HG03095 (cell line): ENCODE data around the gene S100A9.
"Not testable (repeated sequence)": the region's sequence is repeated elsewhere in the genome, so short reads cannot be mapped to it uniquely, and the experiment has no call there.

ENCODE experiments used
- ATAC-seq: cut with Tn5 transposase; IDR thresholded peaks from one replicate; pipeline ENCODE4 v1.9.1; 2021; ENCODE audit warnings: moderate library complexity; ENCODE audit not compliant: unreplicated experiment

S100A9 gene

DNA sequence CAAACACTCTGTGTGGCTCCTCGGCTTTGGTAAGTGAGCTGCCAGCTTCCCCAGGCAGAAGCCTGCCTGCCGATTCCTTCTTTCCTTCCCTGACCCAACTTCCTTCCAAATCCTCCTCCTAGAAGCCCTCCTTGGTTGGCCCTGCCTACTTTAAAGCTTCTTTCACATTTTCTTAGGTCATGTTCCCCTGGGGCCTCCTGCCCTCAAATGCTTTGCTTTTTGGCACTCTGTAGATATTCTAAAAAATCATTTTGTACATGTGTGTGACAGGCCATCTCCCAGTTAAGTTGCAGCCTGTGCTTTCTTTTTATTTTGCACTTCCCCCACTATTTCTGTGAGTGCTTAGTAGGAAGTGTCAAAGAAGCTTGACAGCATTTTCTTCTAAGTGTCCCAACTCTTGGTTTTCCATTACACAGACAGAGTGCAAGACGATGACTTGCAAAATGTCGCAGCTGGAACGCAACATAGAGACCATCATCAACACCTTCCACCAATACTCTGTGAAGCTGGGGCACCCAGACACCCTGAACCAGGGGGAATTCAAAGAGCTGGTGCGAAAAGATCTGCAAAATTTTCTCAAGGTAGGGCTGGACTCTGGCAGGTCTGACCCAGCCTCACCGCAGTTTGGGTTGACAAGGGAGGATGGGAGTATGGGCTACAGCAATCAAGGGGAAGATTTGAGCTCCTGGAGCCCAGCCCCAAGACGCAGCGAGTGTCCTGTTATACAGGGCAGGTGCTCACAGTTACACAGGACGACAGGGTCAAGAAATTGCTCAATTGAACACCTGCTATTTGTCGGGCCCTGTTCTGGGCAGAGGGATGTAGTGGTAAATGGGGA, at the start of gene S100A9:
Gene S100A9, plus strand, starts transcription at position 2 of the 838 bp plus-strand sequence. Its CDS starts 430 bp downstream, at position 432.
- ATAC-seq = no peak

GRCh38 chr1:153308540-153308939, 49.1 kb upstream of the S100A9 start:
- ATAC-seq = no peak

DNA sequence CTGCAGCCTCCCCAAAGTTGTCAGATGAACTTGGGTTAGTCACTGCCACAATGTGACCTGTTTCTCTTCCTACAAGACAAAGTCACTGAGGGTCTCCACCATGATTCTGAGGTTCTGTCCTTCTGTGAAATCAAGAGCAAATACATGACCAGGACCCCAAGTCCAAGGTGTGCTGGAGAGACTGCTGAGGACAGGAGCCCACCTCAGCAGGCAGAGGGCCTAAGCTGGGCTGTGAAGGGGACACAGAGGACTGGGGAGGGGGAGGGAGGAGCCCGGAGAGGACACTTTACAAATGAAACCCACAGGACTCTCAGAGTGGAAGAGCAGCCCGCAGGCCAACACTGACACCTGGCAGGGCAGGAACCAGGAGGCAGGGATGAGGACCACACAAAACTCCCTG, 48.2 kb upstream of the S100A9 start:
- no peak for ATAC-seq

DNA sequence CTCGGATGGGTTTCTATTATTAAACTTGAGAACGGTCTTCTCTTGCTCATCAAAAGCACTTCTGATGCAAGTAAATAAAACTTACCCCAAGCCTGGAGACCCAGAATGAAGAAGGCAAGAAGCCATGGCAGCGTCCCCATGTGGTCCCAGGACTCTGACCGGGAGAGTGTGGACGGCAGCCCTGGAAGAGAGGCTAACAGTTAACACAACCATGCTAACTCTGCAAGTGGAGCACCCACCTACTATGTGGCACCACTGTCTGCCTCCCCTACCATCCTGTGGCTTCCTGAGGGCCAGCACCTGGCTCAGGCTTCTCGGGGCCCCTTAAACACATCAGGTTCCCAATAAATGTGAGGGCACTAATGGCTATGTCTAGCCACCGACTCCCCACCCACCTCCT, 47.1 kb upstream of the S100A9 start:
- ATAC-seq = no peak

DNA sequence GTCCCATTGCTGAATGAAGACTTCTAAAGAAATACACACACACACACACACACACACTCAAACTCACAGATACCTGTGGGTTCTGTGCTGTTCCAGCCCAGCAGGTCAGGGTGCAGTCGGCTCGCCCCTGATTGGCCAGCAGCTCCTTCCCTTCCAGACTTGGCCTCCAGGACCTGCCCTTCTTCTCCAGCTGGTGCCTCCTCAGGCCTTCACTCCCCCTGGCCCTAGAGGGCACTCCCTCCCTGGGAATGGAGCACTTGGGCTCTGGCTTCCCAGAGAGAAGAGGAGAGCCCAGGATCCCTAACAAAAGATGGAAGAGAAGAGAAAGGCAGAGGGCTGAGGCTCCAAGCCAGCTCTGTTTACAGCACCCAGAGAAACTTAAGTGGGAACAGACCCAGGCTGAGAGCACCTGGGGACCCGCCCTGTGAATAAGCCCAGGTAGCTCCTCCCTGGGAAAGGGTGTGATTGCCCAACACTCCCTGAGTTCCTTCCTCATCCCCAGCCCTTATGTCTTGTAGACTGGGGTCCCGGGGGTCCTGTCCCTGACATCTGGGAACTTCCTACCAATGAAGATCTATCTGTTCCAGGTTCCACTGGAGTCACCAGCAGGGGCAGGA, 45.0 kb upstream of the S100A9 start, which contains the start of gene PGLYRP3:
Gene PGLYRP3, minus strand, starts transcription at position 383 of the 617 bp plus-strand sequence. CDS start 2,287 bp downstream, outside the sequence.
- no peak for ATAC-seq

- ATAC-seq = no peak
These were observed 44.4 kb upstream of the S100A9 start for GRCh38 chr1:153313288-153313687.

GRCh38 chr1:153314388-153314787, 43.3 kb upstream of the S100A9 start:
- not testable (repeated sequence) for ATAC-seq

DNA sequence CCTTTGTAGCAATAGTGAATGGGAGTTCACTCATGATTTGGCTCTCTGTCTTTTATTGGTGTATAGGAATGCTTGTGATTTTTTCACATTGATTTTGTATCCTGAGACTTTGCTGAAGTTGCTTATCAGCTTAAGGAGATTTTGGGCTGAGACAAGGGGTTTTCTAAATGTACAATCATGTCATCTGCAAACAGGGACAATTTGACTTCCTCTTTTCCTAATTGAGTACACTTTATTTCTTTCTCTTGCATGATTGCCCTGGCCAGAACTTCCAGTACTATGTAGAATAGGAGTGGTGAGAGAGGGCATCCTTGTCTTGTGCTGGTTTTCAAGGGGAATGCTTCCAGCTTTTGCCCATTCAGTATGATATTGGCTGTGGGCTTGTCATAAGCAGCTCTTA, 41.6 kb upstream of the S100A9 start:
- not testable (repeated sequence) for ATAC-seq

- not testable (repeated sequence) for ATAC-seq
These were observed 39.5 kb upstream of the S100A9 start for GRCh38 chr1:153318145-153318544.

DNA sequence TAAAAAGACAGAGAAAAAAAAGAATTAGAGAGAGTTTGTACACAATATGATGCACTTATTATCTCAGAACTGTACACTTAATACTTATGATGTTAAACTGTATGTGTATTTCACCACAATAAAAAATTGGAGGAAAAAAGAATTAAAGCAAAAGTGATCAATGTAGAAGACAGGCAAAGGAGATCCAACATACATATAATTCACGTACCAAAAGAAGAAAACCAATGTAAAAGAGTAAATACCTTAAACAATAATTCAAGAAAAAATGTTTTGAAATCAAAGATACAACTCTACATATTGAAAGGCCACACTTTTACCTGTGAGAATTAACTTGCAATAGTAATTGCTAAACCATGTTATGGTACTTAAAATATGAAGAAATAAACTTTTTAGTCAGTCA, 35.1 kb upstream of the S100A9 start:
- ATAC-seq = no peak

GRCh38 chr1:153324912-153325311, 32.7 kb upstream of the S100A9 start:
- no peak for ATAC-seq

GRCh38 chr1:153333902-153334301, 23.8 kb upstream of the S100A9 start:
- ATAC-seq = no peak

DNA sequence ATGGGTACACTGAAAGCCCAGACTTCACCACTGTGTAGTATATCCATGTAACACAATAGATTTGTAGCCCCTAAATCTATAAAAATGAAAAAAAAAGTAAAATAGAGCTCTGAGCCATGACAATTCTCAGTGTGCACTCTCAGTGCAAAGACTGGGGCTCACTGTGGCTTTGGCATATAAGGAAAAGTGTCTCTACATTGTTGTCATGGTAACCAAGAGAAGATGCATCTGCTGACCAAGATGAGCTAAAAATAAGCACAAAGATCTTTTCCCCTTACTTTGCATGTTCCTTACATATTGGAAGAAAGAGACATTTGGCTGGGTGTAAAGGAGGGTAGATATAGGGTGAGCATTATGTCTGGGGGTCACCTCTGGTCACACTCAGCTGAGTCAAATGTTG, 21.0 kb upstream of the S100A9 start:
- no peak for ATAC-seq

- ATAC-seq = no peak
These were observed 19.4 kb upstream of the S100A9 start for GRCh38 chr1:153337980-153338853.

GRCh38 chr1:153339802-153340201, 17.9 kb upstream of the S100A9 start:
- ATAC-seq = no peak

GRCh38 chr1:153340356-153340755, 17.3 kb upstream of the S100A9 start:
- no peak for ATAC-seq

GRCh38 chr1:153341431-153341934, 16.2 kb upstream of the S100A9 start:
- no peak for ATAC-seq

DNA sequence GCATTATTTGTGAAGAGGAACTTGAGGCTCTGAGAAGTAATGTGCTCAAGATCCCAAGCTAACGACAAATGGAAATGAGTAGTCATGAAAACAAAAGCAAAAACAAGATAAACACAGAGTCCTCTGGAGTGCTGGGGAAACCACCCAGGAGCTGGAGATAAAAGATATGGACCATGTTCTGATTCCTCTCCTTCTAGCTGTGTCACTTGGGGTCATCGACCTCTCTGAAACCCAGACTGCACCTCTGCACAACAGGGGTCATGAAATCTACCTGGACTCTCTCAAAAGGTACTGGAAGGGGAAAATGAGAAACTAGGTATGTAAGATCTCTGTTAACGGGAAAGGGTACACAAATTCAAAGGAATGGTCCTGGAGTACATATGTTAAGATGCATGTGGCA, 15.5 kb upstream of the S100A9 start:
- no peak for ATAC-seq

DNA sequence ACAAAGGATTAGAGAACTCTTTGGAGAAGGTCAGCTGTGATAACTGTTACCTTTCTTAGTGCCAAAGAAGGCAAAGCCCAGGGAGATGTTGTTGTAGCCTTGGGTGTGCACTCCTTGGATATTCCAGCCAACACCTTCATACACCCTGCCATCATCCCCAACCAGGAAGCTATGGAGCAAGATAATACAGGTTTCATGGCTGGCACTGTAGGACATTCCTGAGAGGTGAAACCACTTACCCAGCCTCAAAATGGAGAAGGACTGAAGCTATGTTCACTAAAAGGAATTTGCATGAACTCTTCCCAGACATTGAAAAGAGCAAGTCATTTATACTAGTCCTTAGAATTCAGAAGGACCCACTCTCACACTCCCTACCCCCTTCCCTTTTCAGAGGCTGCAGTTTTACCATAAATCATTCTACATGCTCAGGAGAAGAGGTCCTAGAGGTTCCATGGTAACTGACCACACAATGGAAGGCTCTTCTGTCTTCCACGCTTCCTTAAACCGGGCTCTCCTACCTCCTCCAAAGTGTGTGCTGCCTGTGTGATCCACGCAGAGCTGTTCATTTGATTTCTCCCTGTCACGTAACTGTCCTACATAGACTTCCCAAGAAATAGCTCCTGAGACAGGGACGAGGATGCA, 14.5 kb upstream of the S100A9 start:
- ATAC-seq = no peak
